ENCODE measurements around the gene MELTF.

GRCh38 chr3:197006860-197007259, 22.8 kb downstream of the MELTF start:
- TF ChIP-seq CTCF (conservative IDR thresholded peaks at IDR 0.05; ENCODE audit: low read length) (no peak), EZH2phosphoT487 (IDR thresholded peaks at IDR 0.05; ENCODE audit: borderline replicate concordance) (no peak)
